RWPE2 (cell line): ENCODE measurements around the gene TFF1.

Experiments used
- ATAC-seq: fragments of 200-7000 bp; cut with Tn5 transposase; 3 replicates; pipeline ENCODE4 v1.9.1; 2021; ENCODE audit warnings: low read depth
- DNase-seq: peaks from one replicate; pipeline ENCODE4 v3.0.0-alpha.2; 2020; ENCODE audit warnings: low spot score
- H3K27ac ChIP-seq: fragments of 450-650 bp; 2 replicates; pipeline ENCODE4 v1.5.1; 2017; ENCODE audit warnings: mild to moderate bottlenecking; ENCODE audit not compliant: poor library complexity, severe bottlenecking
- H3K27me3 ChIP-seq: fragments of 250-450 bp; sonication (Bioruptor Pico); 2 replicates; pipeline ENCODE4 v1.5.1; 2021; ENCODE audit warnings: mild to moderate bottlenecking, moderate library complexity; ENCODE audit not compliant: insufficient read depth, poor library complexity, severe bottlenecking
- H3K36me3 ChIP-seq: fragments of 250-450 bp; sonication (Bioruptor Pico); 2 replicates; pipeline ENCODE4 v1.5.1; 2020; ENCODE audit warnings: low read depth, mild to moderate bottlenecking, moderate library complexity
- H3K4me1 ChIP-seq: fragments of 250-450 bp; sonication (Bioruptor Pico); 2 replicates; pipeline ENCODE4 v1.5.1; 2021; ENCODE audit warnings: mild to moderate bottlenecking, moderate library complexity; ENCODE audit not compliant: insufficient read depth, poor library complexity, severe bottlenecking
- H3K4me3 ChIP-seq: fragments of 250-450 bp; sonication (Bioruptor Pico); 2 replicates; pipeline ENCODE4 v1.5.1; 2021; ENCODE audit warnings: mild to moderate bottlenecking, moderate library complexity; ENCODE audit not compliant: severe bottlenecking
- H3K9me3 ChIP-seq: fragments of 250-450 bp; sonication (Bioruptor Pico); 2 replicates; pipeline ENCODE4 v1.5.1; 2021; ENCODE audit warnings: mild to moderate bottlenecking, moderate library complexity; ENCODE audit not compliant: severe bottlenecking
- TF ChIP-seq, protein P1 (sequence below): fragments of 450-650 bp; IDR thresholded peaks from one replicate; pipeline ENCODE4 v1.5.1; 2017; ENCODE audit warnings: mild to moderate bottlenecking, moderate library complexity; ENCODE audit not compliant: poor library complexity, severe bottlenecking

The TFF1 gene

DNA sequence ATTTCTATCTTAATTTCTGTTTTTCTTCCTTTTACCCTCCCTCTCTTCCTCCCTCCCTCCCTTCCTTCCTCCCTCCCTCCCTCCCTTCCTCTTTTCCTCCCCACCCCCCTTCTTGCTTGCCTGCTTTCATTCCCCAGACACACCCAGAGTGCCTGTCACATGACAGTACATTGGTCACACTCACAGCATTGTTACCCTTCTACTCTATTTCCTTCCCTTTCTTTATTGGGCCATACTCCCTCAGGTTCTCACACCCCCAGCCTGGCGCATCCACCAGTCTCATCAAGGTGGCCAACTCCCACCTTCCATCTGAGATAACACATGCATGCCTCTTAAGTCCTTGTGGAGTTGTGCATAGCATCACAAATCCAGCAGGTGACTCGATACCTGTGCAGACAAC is 18.7 kb upstream of the TFF1 start:
- no peaks in the 10 kb centered on the region for H3K27me3 ChIP-seq
- H3K27ac ChIP-seq: no peak overlapping the region
- DNase-seq (no peak), ATAC-seq (no peak)
- no peak overlapping the region for H3K4me3 ChIP-seq
- no peaks in the 10 kb centered on the region for H3K36me3 ChIP-seq
- H3K9me3 ChIP-seq: no peaks in the 10 kb centered on the region
- TF ChIP-seq, protein P1, sequence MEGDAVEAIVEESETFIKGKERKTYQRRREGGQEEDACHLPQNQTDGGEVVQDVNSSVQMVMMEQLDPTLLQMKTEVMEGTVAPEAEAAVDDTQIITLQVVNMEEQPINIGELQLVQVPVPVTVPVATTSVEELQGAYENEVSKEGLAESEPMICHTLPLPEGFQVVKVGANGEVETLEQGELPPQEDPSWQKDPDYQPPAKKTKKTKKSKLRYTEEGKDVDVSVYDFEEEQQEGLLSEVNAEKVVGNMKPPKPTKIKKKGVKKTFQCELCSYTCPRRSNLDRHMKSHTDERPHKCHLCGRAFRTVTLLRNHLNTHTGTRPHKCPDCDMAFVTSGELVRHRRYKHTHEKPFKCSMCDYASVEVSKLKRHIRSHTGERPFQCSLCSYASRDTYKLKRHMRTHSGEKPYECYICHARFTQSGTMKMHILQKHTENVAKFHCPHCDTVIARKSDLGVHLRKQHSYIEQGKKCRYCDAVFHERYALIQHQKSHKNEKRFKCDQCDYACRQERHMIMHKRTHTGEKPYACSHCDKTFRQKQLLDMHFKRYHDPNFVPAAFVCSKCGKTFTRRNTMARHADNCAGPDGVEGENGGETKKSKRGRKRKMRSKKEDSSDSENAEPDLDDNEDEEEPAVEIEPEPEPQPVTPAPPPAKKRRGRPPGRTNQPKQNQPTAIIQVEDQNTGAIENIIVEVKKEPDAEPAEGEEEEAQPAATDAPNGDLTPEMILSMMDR: no peak
- no peaks in the 10 kb centered on the region for H3K4me1 ChIP-seq

DNA sequence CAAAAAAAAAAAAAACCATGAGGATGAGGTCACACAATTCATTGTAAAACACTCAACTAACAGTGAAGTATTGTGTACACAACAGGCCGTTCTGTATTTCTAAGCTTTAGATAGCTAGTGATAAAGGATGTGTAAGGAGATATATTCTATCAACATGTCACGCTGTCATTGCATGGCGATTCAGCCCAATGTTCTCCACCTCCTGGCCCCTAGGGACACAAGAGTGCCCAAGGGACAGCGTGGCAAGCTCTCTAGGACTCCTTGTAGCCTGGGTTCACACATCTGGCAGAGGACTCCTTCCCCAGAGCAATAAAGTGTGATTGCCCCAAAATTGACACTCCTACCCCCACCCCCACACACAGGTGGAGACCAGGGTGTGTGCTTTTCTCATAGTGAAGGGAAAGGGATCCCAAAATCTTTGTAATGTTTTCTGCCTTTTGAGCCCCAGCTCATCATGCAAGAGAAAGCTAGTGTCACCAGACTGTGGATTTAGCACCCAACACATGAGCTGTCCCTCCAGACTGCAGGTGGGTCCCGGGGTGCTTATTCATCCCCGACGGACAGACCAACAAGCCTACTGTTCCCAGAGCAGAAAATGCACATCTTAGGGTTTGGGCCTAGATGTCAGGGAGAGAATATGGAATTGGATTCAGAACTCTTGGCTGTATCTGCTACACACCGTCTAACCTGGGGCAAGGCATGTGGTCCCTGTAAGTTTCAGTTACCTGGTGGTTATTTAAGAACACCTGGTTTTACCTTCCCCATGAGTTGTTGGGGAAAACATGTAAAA is 18.0 kb upstream of the TFF1 start:
- no peak overlapping the region for H3K27ac ChIP-seq
- no peaks in the 10 kb centered on the region for H3K9me3 ChIP-seq
- DNase-seq (no peak), ATAC-seq (no peak)
- no peak overlapping the region for H3K4me3 ChIP-seq
- TF ChIP-seq, protein P1: no peak
- H3K36me3 ChIP-seq: no peaks in the 10 kb centered on the region
- H3K4me1 ChIP-seq: no peaks in the 10 kb centered on the region
- H3K27me3 ChIP-seq: no peaks in the 10 kb centered on the region

DNA sequence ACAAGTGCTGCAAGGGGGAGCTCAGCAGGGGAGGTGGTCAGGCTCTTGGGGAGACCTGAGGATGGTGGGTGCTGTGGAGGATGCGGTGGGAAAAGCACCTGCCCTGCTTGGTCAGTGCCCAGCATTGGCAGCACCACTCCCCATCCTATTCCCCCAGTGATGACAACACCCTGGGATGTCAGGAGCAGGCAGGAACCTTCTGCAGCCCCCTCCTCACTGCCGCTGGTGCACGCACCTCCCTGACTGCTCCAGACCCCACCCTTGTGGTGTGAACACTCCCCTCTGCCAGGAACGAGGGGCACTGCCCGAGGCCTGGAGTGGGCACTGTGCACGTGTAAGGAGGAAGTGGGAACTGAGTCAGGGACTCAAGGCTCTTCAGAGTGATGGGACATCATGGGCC is 17.0 kb upstream of the TFF1 start:
- Histone ChIP-seq H3K27me3 (no peaks in the 10 kb centered on the region), H3K4me3 (no peak overlapping the region), H3K9me3 (no peaks in the 10 kb centered on the region), H3K27ac (no peak overlapping the region), H3K36me3 (no peaks in the 10 kb centered on the region), H3K4me1 (no peaks in the 10 kb centered on the region)
- DNase-seq: peak; percentile 25
- no peak for ATAC-seq
- TF ChIP-seq, protein P1: no peak

DNA sequence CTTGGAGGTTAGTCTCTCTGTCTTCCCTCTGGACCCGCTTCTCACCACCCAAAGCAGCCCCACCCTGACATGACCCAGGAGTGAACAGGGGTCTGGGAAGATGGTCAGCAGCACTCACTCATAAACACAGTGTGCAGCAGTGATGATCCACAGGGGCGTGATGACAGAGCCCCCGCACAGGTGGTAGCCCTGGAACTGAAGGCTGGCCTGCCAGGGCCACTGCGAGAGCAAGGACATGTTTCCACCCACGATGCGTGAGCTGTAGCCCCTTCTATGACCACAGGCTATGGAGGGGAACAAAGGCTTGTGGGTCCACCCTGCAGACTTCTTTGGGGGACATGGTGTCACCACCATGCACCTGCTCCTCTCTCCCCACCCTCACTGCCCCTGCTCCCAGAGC is 16.6 kb upstream of the TFF1 start:
- H3K27me3 ChIP-seq: no peaks in the 10 kb centered on the region
- H3K4me3 ChIP-seq: no peak overlapping the region
- no peak overlapping the region for H3K27ac ChIP-seq
- no peaks in the 10 kb centered on the region for H3K36me3 ChIP-seq
- DNase-seq: peak; percentile 36
- TF ChIP-seq, protein P1: no peak
- H3K9me3 ChIP-seq: no peaks in the 10 kb centered on the region
- no peaks in the 10 kb centered on the region for H3K4me1 ChIP-seq
- ATAC-seq: no peak

DNA sequence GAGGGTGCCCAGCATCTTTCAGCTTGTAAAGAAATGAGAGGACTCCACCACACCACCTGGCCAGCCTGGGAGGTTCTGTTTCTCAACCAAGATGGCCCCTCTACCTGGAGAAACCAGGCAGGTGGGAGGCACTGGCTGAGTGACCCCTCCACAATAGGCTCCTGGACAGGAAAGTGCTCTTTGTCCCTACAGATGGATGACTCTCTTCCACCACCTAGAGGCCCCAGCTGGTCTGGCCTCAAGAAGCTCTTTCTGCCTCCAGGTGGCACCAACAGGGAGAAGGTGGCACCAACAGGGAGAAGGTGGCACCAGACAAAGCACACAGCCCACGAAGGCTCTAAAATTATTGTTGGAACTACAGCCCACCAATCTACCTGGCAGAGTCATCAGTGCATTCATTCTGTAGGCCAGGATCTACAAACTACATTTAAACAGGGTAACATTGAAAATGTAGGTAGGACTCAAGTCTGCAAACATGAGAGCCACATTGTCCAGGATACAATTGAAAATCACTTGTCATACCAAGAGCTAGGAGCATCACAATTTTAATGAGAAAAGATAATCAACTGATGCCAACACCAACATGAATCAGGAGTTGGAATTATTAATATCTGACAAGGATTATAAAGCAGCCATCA is 15.1 kb upstream of the TFF1 start:
- Histone ChIP-seq H3K27ac (no peak overlapping the region), H3K27me3 (no peaks in the 10 kb centered on the region), H3K4me3 (no peak overlapping the region), H3K36me3 (no peaks in the 10 kb centered on the region), H3K9me3 (no peaks in the 10 kb centered on the region), H3K4me1 (no peaks in the 10 kb centered on the region)
- TF ChIP-seq, protein P1: peak; percentile 71
- no peak for DNase-seq
- ATAC-seq: peak; percentile 62; the same call in 2 of the 3 replicates
